Aortic smooth muscle cell (primary cell): ENCODE data around the gene PIGW. TPM values are rescaled to one million over a fixed set of nuclear protein-coding genes. Genes with fewer than 3 reads are reported as not detected.

Experiments
- total RNA-seq: library from RNA; depleted of rRNA; stranded (reverse); fragments of >200 nt; gene quantifications from 2 replicates; pipeline ENCODE4 v1.2.3, GENCODE V29; 2014

PIGW gene, protein sequence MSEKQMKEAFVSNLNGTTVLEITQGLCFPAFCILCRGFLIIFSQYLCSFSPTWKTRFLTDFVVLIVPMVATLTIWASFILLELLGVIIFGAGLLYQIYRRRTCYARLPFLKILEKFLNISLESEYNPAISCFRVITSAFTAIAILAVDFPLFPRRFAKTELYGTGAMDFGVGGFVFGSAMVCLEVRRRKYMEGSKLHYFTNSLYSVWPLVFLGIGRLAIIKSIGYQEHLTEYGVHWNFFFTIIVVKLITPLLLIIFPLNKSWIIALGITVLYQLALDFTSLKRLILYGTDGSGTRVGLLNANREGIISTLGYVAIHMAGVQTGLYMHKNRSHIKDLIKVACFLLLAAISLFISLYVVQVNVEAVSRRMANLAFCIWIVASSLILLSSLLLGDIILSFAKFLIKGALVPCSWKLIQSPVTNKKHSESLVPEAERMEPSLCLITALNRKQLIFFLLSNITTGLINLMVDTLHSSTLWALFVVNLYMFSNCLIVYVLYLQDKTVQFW
- 5.7 and 7.1 TPM in 2 replicates for total RNA-seq

GRCh38 chr17:36534840-36535668 is at the start of gene PIGW, which contains the start of gene MYO19:
PIGW (plus strand) TSS chr17:36534987; CDS start chr17:36537102, 2,115 bp downstream.
MYO19 (minus strand) TSS chr17:36534868; CDS start chr17:36532538, 2,330 bp downstream.

DNA sequence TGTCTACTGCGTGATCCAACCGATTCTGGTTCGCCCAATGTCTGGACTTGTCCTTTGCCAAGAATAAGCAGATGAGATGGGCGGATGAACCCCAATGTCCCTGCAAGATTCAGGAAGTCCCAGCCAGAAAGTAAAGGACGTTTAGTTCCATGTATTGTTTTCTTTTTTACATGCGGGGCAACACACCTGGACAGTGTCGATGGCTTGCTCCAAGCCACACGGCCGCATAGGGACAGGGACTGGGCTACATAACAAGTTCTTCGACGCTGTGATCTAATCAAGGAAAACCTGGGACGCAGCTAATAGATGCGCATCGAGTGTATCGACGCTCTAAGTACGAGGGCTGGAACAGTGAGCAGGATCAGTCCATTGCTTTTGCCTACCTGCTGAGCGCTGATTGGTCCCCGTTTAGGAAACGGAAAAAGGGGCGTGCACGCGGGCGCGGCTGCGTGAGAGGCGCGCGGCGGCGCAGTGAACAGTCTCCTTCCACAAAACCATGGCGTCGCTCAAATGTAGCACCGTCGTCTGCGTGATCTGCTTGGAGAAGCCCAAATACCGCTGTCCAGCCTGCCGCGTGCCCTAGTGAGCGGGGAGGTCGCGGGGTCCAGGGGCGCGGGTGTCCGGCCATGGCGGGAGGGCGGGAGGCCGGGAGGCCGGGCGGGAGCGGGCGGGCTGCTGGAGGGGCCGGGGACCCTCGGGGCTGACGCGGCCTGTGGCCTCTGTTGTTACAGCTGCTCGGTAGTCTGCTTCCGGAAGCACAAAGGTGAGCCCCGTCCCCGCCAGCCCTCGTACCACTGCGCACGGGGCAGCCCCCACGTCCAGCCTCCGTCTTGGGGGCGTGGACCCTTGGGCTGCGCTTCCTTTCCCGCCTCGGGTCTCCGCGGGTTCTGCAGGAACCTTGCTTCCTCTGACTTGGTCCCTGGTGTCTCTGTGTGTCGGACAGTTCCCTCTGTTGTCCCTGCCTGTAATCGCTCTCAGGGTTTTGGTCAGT is 48.3 kb upstream of the PIGW start, which contains the start of gene ZNHIT3:
TSS of gene ZNHIT3 (plus strand) at position 478 of the 991 bp plus-strand sequence. CDS start at position 497, 19 bp downstream.

GRCh38 chr17:36544307-36545076 is 9.7 kb downstream of the PIGW start, which contains the start of gene GGNBP2:
GGNBP2 (plus strand) TSS chr17:36544919; CDS start chr17:36545725, 806 bp downstream.

Other genes with a start within 250 kb of the PIGW start
- gene TBC1D3G, start 211.1 kb upstream of the PIGW start, total RNA-seq, result not detected in 2 replicates
- not detected in 2 replicates for gene TBC1D3H, start 146.6 kb upstream of the PIGW start, total RNA-seq
- 20.3 and 26.6 TPM in 2 replicates for gene ZNHIT3, start 48.3 kb upstream of the PIGW start, total RNA-seq
- gene MYO19, start 119 bp upstream of the PIGW start, total RNA-seq, result 43.5 and 49.3 TPM in 2 replicates
- gene GGNBP2, start 9.9 kb downstream of the PIGW start, total RNA-seq, result 67.3 and 70.0 TPM in 2 replicates
- gene DHRS11, start 56.9 kb downstream of the PIGW start, total RNA-seq, result 3.7 and 5.3 TPM in 2 replicates
- gene MRM1, start 66.6 kb downstream of the PIGW start, total RNA-seq, result 2.2 and 3.4 TPM in 2 replicates